ENCODE results near the gene KCNH6.

Gene KCNH6

GRCh38 chr17:63564562-63564961, 41.4 kb downstream of the KCNH6 start:
- no peaks in the 10 kb centered on the region for H3K4me1 ChIP-seq (ENCODE audit: low read length)
- 0 out of 2 replicates have a peak, but pooled peaks cover 4% of the 10 kb centered on the region for H4K20me1 ChIP-seq (ENCODE audit: insufficient read depth, low read length)
- H3K4me2 ChIP-seq (ENCODE audit: low read depth, low read length) = no peak overlapping the region
- no peaks in the 10 kb centered on the region for H3F3A ChIP-seq (ENCODE audit: insufficient read depth, low read length)
- no peak for DNase-seq
- no peak overlapping the region for H2AFZ ChIP-seq (ENCODE audit: low read length)
- H3K9me2 ChIP-seq (replicated peaks; ENCODE audit: insufficient read depth, low read length) = no peaks in the 10 kb centered on the region
- H3K27me3 ChIP-seq (replicated peaks; ENCODE audit: insufficient read depth, low read length) = no peaks in the 10 kb centered on the region
- no peaks in the 10 kb centered on the region for H3K36me3 ChIP-seq (replicated peaks; ENCODE audit: insufficient read depth, low read length)
- TF ChIP-seq, protein P1, sequence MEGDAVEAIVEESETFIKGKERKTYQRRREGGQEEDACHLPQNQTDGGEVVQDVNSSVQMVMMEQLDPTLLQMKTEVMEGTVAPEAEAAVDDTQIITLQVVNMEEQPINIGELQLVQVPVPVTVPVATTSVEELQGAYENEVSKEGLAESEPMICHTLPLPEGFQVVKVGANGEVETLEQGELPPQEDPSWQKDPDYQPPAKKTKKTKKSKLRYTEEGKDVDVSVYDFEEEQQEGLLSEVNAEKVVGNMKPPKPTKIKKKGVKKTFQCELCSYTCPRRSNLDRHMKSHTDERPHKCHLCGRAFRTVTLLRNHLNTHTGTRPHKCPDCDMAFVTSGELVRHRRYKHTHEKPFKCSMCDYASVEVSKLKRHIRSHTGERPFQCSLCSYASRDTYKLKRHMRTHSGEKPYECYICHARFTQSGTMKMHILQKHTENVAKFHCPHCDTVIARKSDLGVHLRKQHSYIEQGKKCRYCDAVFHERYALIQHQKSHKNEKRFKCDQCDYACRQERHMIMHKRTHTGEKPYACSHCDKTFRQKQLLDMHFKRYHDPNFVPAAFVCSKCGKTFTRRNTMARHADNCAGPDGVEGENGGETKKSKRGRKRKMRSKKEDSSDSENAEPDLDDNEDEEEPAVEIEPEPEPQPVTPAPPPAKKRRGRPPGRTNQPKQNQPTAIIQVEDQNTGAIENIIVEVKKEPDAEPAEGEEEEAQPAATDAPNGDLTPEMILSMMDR (IDR thresholded peaks at IDR 0.05; ENCODE audit: low read length) = no peak
- H3K79me2 ChIP-seq (ENCODE audit: low read length) = peaks cover 85% of the 10 kb centered on the region
- H3K9me3 ChIP-seq (replicated peaks; ENCODE audit: insufficient read depth, low read length) = no peaks in the 10 kb centered on the region
- no peak overlapping the region for H3K4me3 ChIP-seq (ENCODE audit: low read length)
- H3K27ac ChIP-seq (ENCODE audit: low read length) = no peak overlapping the region
- no peak overlapping the region for H3K9ac ChIP-seq (ENCODE audit: low read length)

- H3K4me2 ChIP-seq (ENCODE audit: low read depth, low read length) = no peak overlapping the region
- H3K79me2 ChIP-seq (ENCODE audit: low read length) = peaks cover 77% of the 10 kb centered on the region
- H2AFZ ChIP-seq (ENCODE audit: low read length) = no peak overlapping the region
- no peak overlapping the region for H3K27ac ChIP-seq (ENCODE audit: low read length)
- H3F3A ChIP-seq (ENCODE audit: insufficient read depth, low read length) = no peaks in the 10 kb centered on the region
- H3K27me3 ChIP-seq (replicated peaks; ENCODE audit: insufficient read depth, low read length) = no peaks in the 10 kb centered on the region
- 0 out of 2 replicates have a peak, but pooled peaks cover 4% of the 10 kb centered on the region for H4K20me1 ChIP-seq (ENCODE audit: insufficient read depth, low read length)
- TF ChIP-seq EZH2phosphoT487 (IDR thresholded peaks at IDR 0.05; ENCODE audit: low read length) (no peak), EZH2 (optimal IDR thresholded peaks at IDR 0.05; ENCODE audit: low read depth, low read length) (no peak)
- TF ChIP-seq, protein P1 (IDR thresholded peaks at IDR 0.05; ENCODE audit: low read length) = no peak
- no peaks in the 10 kb centered on the region for H3K36me3 ChIP-seq (replicated peaks; ENCODE audit: insufficient read depth, low read length)
- H3K9me2 ChIP-seq (replicated peaks; ENCODE audit: insufficient read depth, low read length) = no peaks in the 10 kb centered on the region
- no peak overlapping the region for H3K9ac ChIP-seq (ENCODE audit: low read length)
- no peaks in the 10 kb centered on the region for H3K9me3 ChIP-seq (replicated peaks; ENCODE audit: insufficient read depth, low read length)
- no peak overlapping the region for H3K4me3 ChIP-seq (ENCODE audit: low read length)
- DNase-seq = no peak
- no peaks in the 10 kb centered on the region for H3K4me1 ChIP-seq (ENCODE audit: low read length)
Observed at GRCh38 chr17:63567229-63567628, 44.1 kb downstream of the KCNH6 start.

- Histone ChIP-seq H3K4me2 (ENCODE audit: low read depth, low read length) (no peak overlapping the region), H3K79me2 (ENCODE audit: low read length) (peaks cover 81% of the 10 kb centered on the region), H3K4me3 (ENCODE audit: low read length) (no peak overlapping the region), H3K9me3 (replicated peaks; ENCODE audit: insufficient read depth, low read length) (no peaks in the 10 kb centered on the region), H3F3A (ENCODE audit: insufficient read depth, low read length) (no peaks in the 10 kb centered on the region), H2AFZ (ENCODE audit: low read length) (no peak overlapping the region), H3K36me3 (replicated peaks; ENCODE audit: insufficient read depth, low read length) (no peaks in the 10 kb centered on the region), H3K27ac (ENCODE audit: low read length) (no peak overlapping the region), H4K20me1 (ENCODE audit: insufficient read depth, low read length) (no peaks in the 10 kb centered on the region), H3K4me1 (ENCODE audit: low read length) (no peaks in the 10 kb centered on the region), H3K27me3 (replicated peaks; ENCODE audit: insufficient read depth, low read length) (no peaks in the 10 kb centered on the region), H3K9ac (ENCODE audit: low read length) (no peak overlapping the region), H3K9me2 (replicated peaks; ENCODE audit: insufficient read depth, low read length) (no peaks in the 10 kb centered on the region)
- TF ChIP-seq EZH2 (optimal IDR thresholded peaks at IDR 0.05; ENCODE audit: low read depth, low read length) (no peak), EZH2phosphoT487 (IDR thresholded peaks at IDR 0.05; ENCODE audit: low read length) (no peak)
- TF ChIP-seq, protein P1 (IDR thresholded peaks at IDR 0.05; ENCODE audit: low read length) = no peak
- no peak for DNase-seq
Observed at GRCh38 chr17:63568563-63568962, 45.4 kb downstream of the KCNH6 start.
